ENCODE results near the gene SLC26A6.

- TF ChIP-seq CTCF (IDR thresholded peaks at IDR 0.05) (peak; percentile 68 to 98 (median 86)), EP300 (IDR thresholded peaks at IDR 0.05) (peak; percentile 70 to 96), POLR2A (IDR thresholded peaks at IDR 0.05) (peak; percentile 51 to 81)
Measured at GRCh38 chr3:48609088-48610005, 25.9 kb downstream of the SLC26A6 start, which contains the start of gene UQCRC1.

Data from tibial nerve (tissue), 4 donors.